Measurements from ENCODE around the gene NAIF1. TPM values are rescaled to one million over a fixed set of nuclear protein-coding genes. Genes with fewer than 3 reads are reported as not detected.
"Not testable (repeated sequence)": the region's sequence is repeated elsewhere in the genome, so short reads cannot be mapped to it uniquely, and the experiment has no call there.

Gene NAIF1
- total RNA-seq, 2 experiments from 2014 or later: 12.0 to 14.1 TPM

DNA sequence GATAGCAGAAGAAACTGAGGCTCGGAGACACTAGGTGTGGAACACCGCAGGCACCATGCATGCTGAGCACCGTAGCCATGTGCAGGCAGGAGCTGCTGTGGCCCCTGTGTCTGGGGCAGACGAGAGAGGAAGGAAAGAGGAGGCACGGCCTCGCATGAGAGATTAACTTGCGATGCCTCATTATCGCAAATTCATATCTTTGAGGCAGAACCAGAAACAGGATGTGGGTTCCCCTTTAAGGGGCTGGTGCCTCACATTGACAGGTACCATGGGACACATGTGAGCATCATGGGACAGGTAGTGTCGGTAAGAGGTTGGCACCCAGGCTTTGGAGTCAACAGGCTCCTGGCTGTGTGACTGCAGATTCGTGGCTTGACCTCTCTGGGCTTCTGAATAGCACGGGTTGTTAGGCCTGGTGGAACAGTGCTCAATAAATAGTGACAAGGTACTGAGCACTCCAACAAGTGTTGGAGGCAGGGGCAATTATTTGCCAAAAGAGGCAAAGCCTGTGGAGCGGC lies 40.8 kb downstream of the NAIF1 start:
- DNase-seq: peak; percentile 88
- CTCF ChIA-PET: interaction anchor here (0.8 to 13.8 kb wide), 6 partner anchors 9 to 86 kb away, joined by 3 to 178 read pairs (median 24); partner anchors contain the start of gene EEIG1
- H3K27ac Mint-ChIP-seq: peak overlapping the region; percentile 99
- H3K36me3 Mint-ChIP-seq (ENCODE audit: low read depth): peaks cover 8% of the 10 kb centered on the region
- POLR2A ChIA-PET: interaction anchor here (0.6 to 20.3 kb wide), 20 partner anchors 8 to 639 kb away, joined by 3 to 465 read pairs (median 5); partner anchors contain the start of genes EEIG1, NAIF1 and SLC25A25
- peaks cover 93% of the 10 kb centered on the region for H3K4me1 Mint-ChIP-seq
- peaks cover 2% of the 10 kb centered on the region for H3K9me3 Mint-ChIP-seq
- no peaks in the 10 kb centered on the region for H3K27me3 Mint-ChIP-seq
- peak overlapping the region; percentile 73 for H3K4me3 Mint-ChIP-seq

DNA sequence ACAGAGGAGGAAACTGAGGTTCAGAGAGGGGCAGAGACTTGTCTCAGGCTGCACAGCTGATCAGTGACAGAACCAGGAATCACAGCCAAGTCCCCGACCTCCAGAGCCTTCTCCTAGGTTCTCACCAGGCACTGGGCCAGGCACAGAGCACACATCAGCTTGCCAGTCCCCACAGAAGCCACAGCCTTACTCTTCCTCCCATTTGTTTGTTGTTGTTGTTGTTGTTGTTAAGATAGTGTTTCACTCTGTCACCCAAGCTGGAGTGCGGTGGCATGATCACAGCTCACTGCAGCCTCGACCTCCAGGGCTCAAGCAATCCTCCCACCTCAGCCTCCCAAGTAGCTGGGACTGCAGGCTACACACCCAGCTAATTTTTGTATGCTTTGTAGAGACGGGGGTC lies 41.4 kb downstream of the NAIF1 start:
- peaks cover 93% of the 10 kb centered on the region for H3K4me1 Mint-ChIP-seq
- peaks cover under 1% of the 10 kb centered on the region for H3K9me3 Mint-ChIP-seq
- H3K4me3 Mint-ChIP-seq: peak overlapping the region; percentile 73
- POLR2A ChIA-PET: interaction anchor here (0.9 to 20.3 kb wide), 15 partner anchors 8 to 243 kb away, joined by 3 to 465 read pairs (median 8); partner anchors contain the start of genes EEIG1, NAIF1 and SLC25A25
- no peaks in the 10 kb centered on the region for H3K27me3 Mint-ChIP-seq
- peak; percentile 52 for DNase-seq
- peak overlapping the region; percentile 99 for H3K27ac Mint-ChIP-seq
- peaks cover 6% of the 10 kb centered on the region for H3K36me3 Mint-ChIP-seq (ENCODE audit: low read depth)
- CTCF ChIA-PET: interaction anchor here (0.8 to 13.8 kb wide), 6 partner anchors 9 to 86 kb away, joined by 3 to 178 read pairs (median 24); partner anchors contain the start of gene EEIG1

GRCh38 chr9:128024761-128025308 lies 42.3 kb downstream of the NAIF1 start:
- ChIA-PET POLR2A (interaction anchor here (0.8 to 20.3 kb wide), 10 partner anchors 8 to 71 kb away, joined by 3 to 465 read pairs (median 24); partner anchors contain the start of genes EEIG1, NAIF1 and SLC25A25), CTCF (interaction anchor here (3.6 to 13.8 kb wide), 4 partner anchors 10 to 82 kb away, joined by 19 to 178 read pairs (median 28); partner anchors contain the start of gene EEIG1)
- H3K4me3 Mint-ChIP-seq: no peak overlapping the region
- H3K27me3 Mint-ChIP-seq: no peaks in the 10 kb centered on the region
- peak overlapping the region; percentile 99 for H3K27ac Mint-ChIP-seq
- peaks cover 88% of the 10 kb centered on the region for H3K4me1 Mint-ChIP-seq
- no peaks in the 10 kb centered on the region for H3K9me3 Mint-ChIP-seq
- peaks cover 5% of the 10 kb centered on the region for H3K36me3 Mint-ChIP-seq (ENCODE audit: low read depth)
- DNase-seq: no peak

DNA sequence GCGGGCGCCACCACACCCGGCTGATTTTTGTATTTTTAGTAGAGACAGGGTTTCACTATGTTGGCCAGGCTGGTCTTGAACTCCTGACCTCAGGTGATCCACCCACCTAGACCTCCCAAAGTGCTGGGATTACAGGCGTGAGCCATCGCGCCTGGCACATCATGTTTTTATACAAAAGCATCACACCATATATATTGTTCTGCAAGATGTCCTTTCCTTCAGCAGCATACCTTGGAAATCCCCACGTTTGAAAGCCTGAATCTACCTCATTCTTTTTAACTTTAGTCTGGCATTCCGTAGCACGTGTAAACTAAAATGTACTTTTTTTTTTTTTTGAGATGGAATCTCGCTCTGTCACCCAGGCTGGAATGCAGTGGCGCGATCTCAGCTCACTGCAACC lies 43.4 kb downstream of the NAIF1 start:
- H3K4me1 Mint-ChIP-seq: peaks cover 80% of the 10 kb centered on the region
- not testable (repeated sequence) for H3K27ac Mint-ChIP-seq; H3K4me3 Mint-ChIP-seq; H3K27me3 Mint-ChIP-seq; H3K36me3 Mint-ChIP-seq (ENCODE audit: low read depth); DNase-seq; H3K9me3 Mint-ChIP-seq
- CTCF ChIA-PET: interaction anchor here (2.4 to 4.0 kb wide), 2 partner anchors 10 to 69 kb away, joined by 8 to 29 read pairs; no protein-coding TSS in a partner anchor
- POLR2A ChIA-PET: interaction anchor here (4.0 to 20.3 kb wide), 3 partner anchors 7 to 47 kb away, joined by 22 to 465 read pairs (median 27); partner anchors contain the start of gene EEIG1

GRCh38 chr9:128022886-128023285 lies 44.2 kb downstream of the NAIF1 start:
- Mint-ChIP-seq H3K27me3 (no peaks in the 10 kb centered on the region), H3K36me3 (ENCODE audit: low read depth) (peaks cover 5% of the 10 kb centered on the region), H3K4me3 (no peak overlapping the region), H3K27ac (peak overlapping the region; percentile 35), H3K9me3 (no peaks in the 10 kb centered on the region), H3K4me1 (peaks cover 72% of the 10 kb centered on the region)
- ChIA-PET POLR2A (interaction anchor here (1.4 to 20.3 kb wide), 3 partner anchors 11 to 46 kb away, joined by 4 to 465 read pairs (median 27); partner anchors contain the start of gene EEIG1), CTCF (interaction anchor here (1.3 to 2.4 kb wide), 2 partner anchors 11 to 53 kb away, joined by 3 to 8 read pairs; no protein-coding TSS in a partner anchor)
- DNase-seq: no peak

- no peak overlapping the region for H3K4me3 Mint-ChIP-seq
- peaks cover 5% of the 10 kb centered on the region for H3K27me3 Mint-ChIP-seq
- H3K4me1 Mint-ChIP-seq: peaks cover 57% of the 10 kb centered on the region
These were observed 46.0 kb downstream of the NAIF1 start for GRCh38 chr9:128021098-128021497.

DNA sequence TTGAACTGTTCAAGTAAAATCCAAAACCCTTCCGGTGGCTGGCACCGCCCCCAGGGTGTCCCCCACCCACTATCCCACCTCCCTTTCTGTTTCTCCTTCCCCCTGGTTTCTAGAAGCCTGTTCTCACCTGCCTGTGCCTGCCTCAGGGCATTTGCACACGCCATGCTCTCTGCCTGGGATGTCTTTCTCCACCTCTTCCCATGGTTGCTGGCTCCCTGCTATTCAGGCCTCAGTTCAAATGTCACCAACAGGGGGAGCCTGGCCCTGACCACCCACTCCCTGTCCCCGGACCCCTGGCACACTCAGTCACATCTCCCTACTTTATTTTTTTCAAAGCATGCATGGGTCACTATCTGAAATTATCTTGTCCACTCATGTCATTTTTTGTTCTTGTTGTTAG lies 46.4 kb downstream of the NAIF1 start:
- ChIA-PET CTCF (interaction anchor here (1.0 to 1.6 kb wide), 3 partner anchors 13 to 66 kb away, joined by 3 to 7 read pairs (median 3); no protein-coding TSS in a partner anchor), POLR2A (interaction anchor here (1.2 to 20.3 kb wide), 2 partner anchors 10 to 44 kb away, joined by 4 to 465 read pairs; partner anchors contain the start of gene EEIG1)
- Mint-ChIP-seq H3K27me3 (peaks cover 5% of the 10 kb centered on the region), H3K4me3 (no peak overlapping the region), H3K36me3 (ENCODE audit: low read depth) (no peaks in the 10 kb centered on the region), H3K4me1 (peaks cover 52% of the 10 kb centered on the region), H3K9me3 (no peaks in the 10 kb centered on the region), H3K27ac (no peak overlapping the region)
- no peak for DNase-seq

More at GRCh38 chr9:128021098-128021497, 46.0 kb downstream of the NAIF1 start:
- DNase-seq: no peak
- Mint-ChIP-seq H3K36me3 (ENCODE audit: low read depth) (no peaks in the 10 kb centered on the region), H3K27ac (no peak overlapping the region), H3K9me3 (no peaks in the 10 kb centered on the region)
- CTCF ChIA-PET: no interaction called here
- POLR2A ChIA-PET: interaction anchor here (1.2 to 20.3 kb wide), 2 partner anchors 10 to 45 kb away, joined by 4 to 465 read pairs; partner anchors contain the start of gene EEIG1

DNA sequence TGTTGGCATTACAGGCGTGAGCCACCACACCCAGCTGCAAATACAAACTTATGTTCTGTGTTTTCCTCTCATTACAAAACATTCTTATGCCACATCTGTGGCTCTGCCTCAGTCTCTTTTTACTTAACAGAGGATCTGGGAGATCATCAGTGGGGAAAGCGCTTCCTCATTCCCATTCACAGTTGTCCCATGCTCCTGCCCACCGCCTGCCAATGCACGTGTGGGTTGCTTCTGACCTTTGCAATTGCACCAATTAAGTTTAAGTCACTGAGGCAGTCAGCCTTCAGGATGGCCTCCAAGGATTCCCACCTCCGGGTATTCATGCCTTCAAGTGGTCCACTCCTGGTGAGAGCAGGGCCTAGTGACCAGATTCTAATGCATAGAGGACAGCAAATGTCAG lies 51.4 kb downstream of the NAIF1 start:
- H3K27ac Mint-ChIP-seq: no peak overlapping the region
- POLR2A ChIA-PET: interaction anchor here (3.5 kb wide), 1 partner anchor 10 kb away, joined by 22 read pairs; no protein-coding TSS in a partner anchor
- no peak overlapping the region for H3K4me3 Mint-ChIP-seq

More for the DNA sequence above, 51.4 kb downstream of the NAIF1 start:
- no peak for DNase-seq
- H3K36me3 Mint-ChIP-seq (ENCODE audit: low read depth): no peaks in the 10 kb centered on the region
- peaks cover 5% of the 10 kb centered on the region for H3K27me3 Mint-ChIP-seq
- H3K4me1 Mint-ChIP-seq: peaks cover 14% of the 10 kb centered on the region
- H3K9me3 Mint-ChIP-seq: no peaks in the 10 kb centered on the region
- CTCF ChIA-PET: interaction anchor here (1.8 kb wide), 1 partner anchor 20 kb away, joined by 6 read pairs; no protein-coding TSS in a partner anchor

Other genes with a start within 250 kb of the NAIF1 start
- gene ENG, start 212.7 kb downstream of the NAIF1 start, total RNA-seq: 10 to 100 TPM; 13.1 to 14.1 TPM
- 10 to 100 TPM; 80.9 to 81.9 TPM for gene AK1, start 189.6 kb downstream of the NAIF1 start, total RNA-seq
- gene ST6GALNAC6, start 167.7 kb downstream of the NAIF1 start, total RNA-seq: 100 to 1,000 TPM; 141 to 146 TPM
- 10 to 100 TPM; 19.4 to 21.5 TPM for gene ST6GALNAC4, start 150.3 kb downstream of the NAIF1 start, total RNA-seq
- gene PIP5KL1, start 136.5 kb downstream of the NAIF1 start, total RNA-seq: 1 to 10 TPM; 1.5 to 1.9 TPM
- 10 to 100 TPM; 48.2 TPM for gene DPM2, start 129.5 kb downstream of the NAIF1 start, total RNA-seq
- 100 to 1,000 TPM; 212 to 218 TPM for gene EEIG1, start 86.3 kb downstream of the NAIF1 start, total RNA-seq
- 10 to 100 TPM; 21.3 to 22.2 TPM for gene SLC25A25, start 912 bp upstream of the NAIF1 start, total RNA-seq
- 10 to 100 TPM; 35.6 to 38.1 TPM for gene PTGES2, start 60.4 kb upstream of the NAIF1 start, total RNA-seq
- not detected for gene LCN2, start 82.1 kb upstream of the NAIF1 start, total RNA-seq
- gene BBLN, start 92.9 kb upstream of the NAIF1 start, total RNA-seq: 10 to 100 TPM; 91.3 to 94.1 TPM
- 100 to 1,000 TPM; 112 to 116 TPM for gene CIZ1, start 124.3 kb upstream of the NAIF1 start, total RNA-seq
- gene DNM1, start 136.1 kb upstream of the NAIF1 start, total RNA-seq: under 1 TPM; 0.30 to 0.40 TPM
- gene GOLGA2, start 208.7 kb upstream of the NAIF1 start, total RNA-seq: 10 to 100 TPM; 48.0 to 52.8 TPM
- 10 to 100 TPM; 11.0 to 11.4 TPM for gene SWI5, start 209.0 kb upstream of the NAIF1 start, total RNA-seq

Data from activated CD4-positive, alpha-beta memory T cell treated with anti-CD3 and anti-CD28 coated beads, Interleukin-2, amount 10 ng/mL, durations not matched to agents 7 days and 5 days (primary cell).